ENCODE results near the gene GNB1L. TPM values are rescaled to one million over a fixed set of nuclear protein-coding genes. Genes with fewer than 3 reads are reported as not detected.
"Not testable (repeated sequence)": the region's sequence is repeated elsewhere in the genome, so short reads cannot be mapped to it uniquely, and the experiment has no call there.

Gene GNB1L
- total RNA-seq, 2 donors from 2014 or later: 2.6 to 4.7 TPM

DNA sequence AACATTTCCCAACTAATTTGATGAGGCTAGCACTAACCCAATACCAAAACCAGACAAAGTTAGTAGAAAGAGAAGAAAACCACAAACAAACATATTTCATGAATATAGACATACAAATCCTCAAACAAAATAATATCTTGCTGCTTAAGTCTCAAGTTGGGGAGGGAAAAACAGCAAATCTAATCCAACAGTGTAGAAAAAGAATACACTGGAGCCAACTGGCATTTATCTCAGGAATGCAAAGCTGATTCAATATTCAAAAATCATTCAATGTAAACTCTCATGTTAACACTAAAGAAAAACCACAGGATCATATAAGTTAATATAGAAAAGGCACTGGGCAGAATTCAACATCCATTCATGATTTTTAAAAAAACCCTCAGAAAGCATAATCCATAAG, 18.2 kb downstream of the GNB1L start:
- Histone ChIP-seq H3K27me3 (no peaks in the 10 kb centered on the region), H3K4me3 (no peak overlapping the region), H3K9me3 (no peaks in the 10 kb centered on the region), H3K36me3 (no peaks in the 10 kb centered on the region), H3K4me1 (no peaks in the 10 kb centered on the region), H3K27ac (no peak overlapping the region)
- TF ChIP-seq, protein P1, sequence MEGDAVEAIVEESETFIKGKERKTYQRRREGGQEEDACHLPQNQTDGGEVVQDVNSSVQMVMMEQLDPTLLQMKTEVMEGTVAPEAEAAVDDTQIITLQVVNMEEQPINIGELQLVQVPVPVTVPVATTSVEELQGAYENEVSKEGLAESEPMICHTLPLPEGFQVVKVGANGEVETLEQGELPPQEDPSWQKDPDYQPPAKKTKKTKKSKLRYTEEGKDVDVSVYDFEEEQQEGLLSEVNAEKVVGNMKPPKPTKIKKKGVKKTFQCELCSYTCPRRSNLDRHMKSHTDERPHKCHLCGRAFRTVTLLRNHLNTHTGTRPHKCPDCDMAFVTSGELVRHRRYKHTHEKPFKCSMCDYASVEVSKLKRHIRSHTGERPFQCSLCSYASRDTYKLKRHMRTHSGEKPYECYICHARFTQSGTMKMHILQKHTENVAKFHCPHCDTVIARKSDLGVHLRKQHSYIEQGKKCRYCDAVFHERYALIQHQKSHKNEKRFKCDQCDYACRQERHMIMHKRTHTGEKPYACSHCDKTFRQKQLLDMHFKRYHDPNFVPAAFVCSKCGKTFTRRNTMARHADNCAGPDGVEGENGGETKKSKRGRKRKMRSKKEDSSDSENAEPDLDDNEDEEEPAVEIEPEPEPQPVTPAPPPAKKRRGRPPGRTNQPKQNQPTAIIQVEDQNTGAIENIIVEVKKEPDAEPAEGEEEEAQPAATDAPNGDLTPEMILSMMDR (IDR thresholded peaks at IDR 0.05): no peak
- DNase-seq (ENCODE audit: low spot score): no peak

DNA sequence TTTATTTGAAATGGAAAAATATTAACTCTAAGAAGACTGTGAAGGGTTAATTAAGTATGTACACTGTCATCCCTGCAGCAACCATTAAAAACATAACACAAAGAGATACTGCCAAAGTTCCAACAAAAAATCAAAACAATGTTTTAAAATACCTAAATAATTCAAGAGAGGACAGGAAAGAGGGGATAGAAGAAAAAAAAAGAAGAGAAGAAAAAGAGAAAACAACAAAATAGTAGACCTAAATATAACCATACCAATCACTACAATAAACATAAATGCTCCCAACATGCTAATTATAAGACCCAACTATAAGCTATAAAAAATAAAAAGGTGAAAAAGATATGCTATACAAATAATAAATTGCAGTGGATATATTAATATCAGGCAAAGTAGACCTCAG, 20.1 kb downstream of the GNB1L start:
- TF ChIP-seq, protein P1 (IDR thresholded peaks at IDR 0.05): no peak
- no peaks in the 10 kb centered on the region for H3K9me3 ChIP-seq
- H3K27ac ChIP-seq: no peak overlapping the region
- DNase-seq (ENCODE audit: low spot score): no peak
- H3K36me3 ChIP-seq: no peaks in the 10 kb centered on the region
- no peaks in the 10 kb centered on the region for H3K4me1 ChIP-seq
- H3K27me3 ChIP-seq: no peaks in the 10 kb centered on the region
- H3K4me3 ChIP-seq: no peak overlapping the region

DNA sequence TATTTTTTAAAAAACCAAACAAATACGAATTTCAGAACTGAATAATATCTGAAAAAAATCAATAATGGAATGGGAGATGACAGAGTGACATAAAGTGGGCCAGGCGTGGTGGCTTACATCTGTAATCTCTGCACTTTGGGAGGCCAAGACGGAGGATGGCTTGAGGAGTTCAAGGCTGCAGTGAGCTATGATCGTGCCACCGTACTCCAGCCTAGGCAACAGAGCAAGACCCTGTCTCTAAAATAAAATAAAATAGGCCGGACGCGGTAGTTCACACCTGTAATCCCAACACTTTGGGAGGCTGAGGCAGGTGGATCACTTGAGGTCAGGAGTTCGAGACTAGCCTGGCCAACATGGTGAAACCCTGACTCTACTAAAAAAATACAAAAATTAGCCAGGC, 21.3 kb downstream of the GNB1L start:
- H3K27ac ChIP-seq, H3K36me3 ChIP-seq, H3K4me1 ChIP-seq, H3K27me3 ChIP-seq, H3K9me3 ChIP-seq, H3K4me3 ChIP-seq: not testable (repeated sequence)
- peak; percentile 26 for DNase-seq (ENCODE audit: low spot score)

DNA sequence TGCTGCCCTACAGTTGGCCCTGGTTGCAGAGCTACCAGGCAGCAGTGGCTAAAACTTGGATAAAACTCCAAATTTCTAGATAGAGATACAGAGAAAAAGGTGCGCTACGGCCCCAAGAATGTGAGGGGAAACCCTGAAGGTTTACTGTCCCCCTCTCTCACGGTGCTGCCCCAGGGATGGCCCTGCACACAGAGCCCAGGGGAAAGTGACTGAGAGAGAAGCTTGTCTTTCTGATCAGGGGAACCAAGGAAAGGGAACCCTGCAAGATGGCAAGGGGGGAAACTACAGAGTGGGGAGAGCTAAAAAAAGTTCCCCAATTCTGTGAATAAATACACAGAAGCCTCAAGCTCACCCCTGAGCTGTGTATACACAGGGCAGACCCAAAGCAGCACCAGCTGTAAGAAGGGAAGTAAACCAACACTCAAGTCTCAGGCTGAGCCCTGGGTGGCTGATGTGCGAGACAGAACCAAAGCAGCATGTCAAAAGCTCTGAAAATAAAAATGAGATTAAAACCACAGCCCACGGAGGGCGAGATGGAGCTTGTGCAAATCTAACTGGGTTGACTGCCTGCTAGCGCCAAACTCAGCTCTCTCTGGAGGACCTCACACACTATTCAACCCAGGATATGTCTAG, 22.1 kb downstream of the GNB1L start:
- H3K27ac ChIP-seq: no peak overlapping the region
- peak; percentile 28 for DNase-seq (ENCODE audit: low spot score)
- TF ChIP-seq, protein P1 (IDR thresholded peaks at IDR 0.05): no peak
- H3K9me3 ChIP-seq: no peaks in the 10 kb centered on the region
- no peaks in the 10 kb centered on the region for H3K27me3 ChIP-seq
- no peaks in the 10 kb centered on the region for H3K36me3 ChIP-seq
- no peaks in the 10 kb centered on the region for H3K4me1 ChIP-seq
- H3K4me3 ChIP-seq: no peak overlapping the region

DNA sequence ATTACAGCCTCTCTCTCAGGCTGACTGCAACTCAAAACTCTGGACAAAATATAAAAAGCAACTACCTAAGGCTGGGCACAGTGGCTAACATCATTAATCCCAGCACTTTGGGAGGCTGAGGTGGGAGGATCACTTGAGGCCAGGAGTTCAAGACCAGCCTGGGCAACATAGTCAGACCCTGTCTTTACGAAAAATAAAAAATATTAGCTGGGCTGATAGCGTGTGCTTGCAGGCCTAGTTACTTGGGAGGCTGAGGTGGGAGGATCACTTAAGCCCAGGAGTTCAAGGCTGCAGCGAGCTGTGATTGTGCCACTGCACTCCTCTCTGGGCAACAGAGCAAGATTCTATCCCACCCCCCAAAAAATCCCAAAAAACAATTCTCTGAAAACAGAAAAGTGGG, 22.7 kb downstream of the GNB1L start:
- not testable (repeated sequence) for DNase-seq (ENCODE audit: low spot score); H3K4me3 ChIP-seq; H3K27me3 ChIP-seq; H3K36me3 ChIP-seq; H3K4me1 ChIP-seq; H3K9me3 ChIP-seq; H3K27ac ChIP-seq

DNA sequence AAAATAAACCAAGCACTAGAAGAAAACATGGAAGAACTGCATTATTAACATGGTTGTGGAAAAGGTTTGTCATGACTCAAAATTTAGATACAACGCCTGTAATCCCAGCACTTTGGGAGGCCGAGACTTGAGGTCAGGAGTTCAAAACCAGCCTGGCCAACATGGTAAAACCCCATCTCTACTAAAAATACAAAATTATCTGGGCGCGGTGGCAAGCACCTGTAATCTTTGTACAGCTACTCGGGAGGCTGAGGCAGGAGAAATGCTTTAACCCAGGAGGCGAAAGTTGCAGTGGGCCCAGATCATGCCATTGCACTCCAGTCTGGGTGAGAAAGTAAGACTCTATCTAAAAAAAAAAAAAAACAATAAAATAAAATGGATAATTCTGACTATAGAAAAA, 23.7 kb downstream of the GNB1L start:
- Histone ChIP-seq H3K4me1 (no peaks in the 10 kb centered on the region), H3K9me3 (no peaks in the 10 kb centered on the region), H3K36me3 (no peaks in the 10 kb centered on the region), H3K27me3 (no peaks in the 10 kb centered on the region), H3K4me3 (no peak overlapping the region), H3K27ac (no peak overlapping the region)
- DNase-seq (ENCODE audit: low spot score): peak; percentile 36
- TF ChIP-seq, protein P1 (IDR thresholded peaks at IDR 0.05): no peak

DNA sequence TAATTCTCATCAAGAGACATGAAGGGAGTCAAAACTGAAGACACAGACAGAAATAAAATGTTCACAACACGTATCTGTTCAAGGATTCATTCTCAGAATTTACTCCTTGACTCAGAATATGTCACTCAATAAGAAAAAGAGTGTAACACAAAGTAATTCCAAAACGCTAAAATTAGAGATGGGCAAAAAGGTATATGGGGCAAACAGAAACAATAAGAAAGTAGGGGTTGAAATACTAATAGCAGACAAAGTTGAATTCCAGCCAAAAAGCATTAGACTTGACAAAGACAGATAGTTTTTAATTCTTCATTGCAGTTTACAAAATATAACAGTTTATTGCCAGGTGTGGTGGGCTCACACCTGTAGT, 26.7 kb downstream of the GNB1L start:
- DNase-seq (ENCODE audit: low spot score): no peak

More for the DNA sequence above, 26.7 kb downstream of the GNB1L start:
- no peak overlapping the region for H3K27ac ChIP-seq
- no peak overlapping the region for H3K4me3 ChIP-seq
- H3K27me3 ChIP-seq: no peaks in the 10 kb centered on the region
- H3K4me1 ChIP-seq: no peaks in the 10 kb centered on the region
- TF ChIP-seq, protein P1 (IDR thresholded peaks at IDR 0.05): no peak
- no peaks in the 10 kb centered on the region for H3K9me3 ChIP-seq
- no peaks in the 10 kb centered on the region for H3K36me3 ChIP-seq

Data from right atrium auricular region (tissue), 2 donors.